IMR-90 (cell line): ENCODE measurements around the gene CDH13. TPM values are rescaled to one million over a fixed set of nuclear protein-coding genes. Genes with fewer than 3 reads are reported as not detected.

Experiments used
- ATAC-seq: fragments of 200-7000 bp; cut with Tn5 transposase; 2 replicates; pipeline ENCODE4 v1.9.1; 2020; ENCODE audit warnings: low read depth, mild to moderate bottlenecking, moderate library complexity
- BruUV-seq: library from RNA; stranded (reverse); fragments of 400-500 nt; replicated peaks from 2 replicates; lab custom pipeline; 2021; lab: Mats Ljungman, UMichigan
- CTCF ChIA-PET: fragments of 300-600 bp; formaldehyde crosslinking; extraction: SDS; loops from one replicate; lab custom pipeline; 2021; ENCODE audit warnings: antibody characterized with exemption; lab: Yijun Ruan, JAX
- POLR2A ChIA-PET: fragments of 300-600 bp; sonication (Branson Sonifier 250); formaldehyde crosslinking; loops from one replicate; lab custom pipeline; 2022; ENCODE audit warnings: antibody characterized with exemption; ENCODE audit not compliant: unreplicated experiment; lab: Charles Lee
- DNase-seq: peaks from one replicate; pipeline ENCODE4 v3.0.0; 2013
- H2AFZ ChIP-seq: replicated peaks from 2 replicates; pipeline ENCODE3; 2013; ENCODE audit warnings: low read length, mild to moderate bottlenecking; ENCODE audit not compliant: poor library complexity
- H2AK5ac ChIP-seq: 2 replicates; pipeline ENCODE4 v1.6.1; 2013; ENCODE audit warnings: low read depth, low read length, inconsistent platforms
- H2AK9ac ChIP-seq: replicated peaks from 2 replicates; pipeline ENCODE3; 2013; ENCODE audit warnings: mild to moderate bottlenecking, low read depth, low read length, moderate library complexity; ENCODE audit not compliant: poor library complexity
- H2BK120ac ChIP-seq: 2 replicates; pipeline ENCODE4 v1.6.1; 2013; ENCODE audit warnings: low read depth, low read length, inconsistent platforms
- H2BK15ac ChIP-seq: 3 replicates; pipeline ENCODE4 v1.6.1; 2013; ENCODE audit warnings: low read depth, low read length, inconsistent platforms
- H2BK20ac ChIP-seq: 2 replicates; pipeline ENCODE4 v1.6.1; 2013; ENCODE audit warnings: low read depth, mild to moderate bottlenecking, inconsistent platforms, low read length, moderate library complexity
- H2BK5ac ChIP-seq: 2 replicates; pipeline ENCODE4 v1.6.1; 2013; ENCODE audit warnings: mild to moderate bottlenecking, low read depth, low read length, inconsistent platforms; ENCODE audit not compliant: poor library complexity, severe bottlenecking
- H3K14ac ChIP-seq: replicated peaks from 2 replicates; pipeline ENCODE4 v1.6.1; 2013; ENCODE audit warnings: low read depth, low read length, inconsistent platforms
- H3K18ac ChIP-seq: 2 replicates; pipeline ENCODE4 v1.6.1; 2013; ENCODE audit warnings: low read depth, low read length, control low read depth
- H3K23ac ChIP-seq: 2 replicates; pipeline ENCODE4 v1.6.1; 2013; ENCODE audit warnings: low read depth, low read length, inconsistent platforms
- H3K27ac ChIP-seq: 2 replicates; pipeline ENCODE4 v1.5.1; 2013; ENCODE audit warnings: mild to moderate bottlenecking, control low read depth, low read length; ENCODE audit not compliant: insufficient read depth
- H3K27me3 ChIP-seq: 2 replicates; pipeline ENCODE4 v1.6.1; 2013; ENCODE audit warnings: low read length; ENCODE audit not compliant: control insufficient read depth, insufficient read depth
- H3K36me3 ChIP-seq: 2 replicates; pipeline ENCODE4 v1.6.1; 2013; ENCODE audit warnings: low read length, mixed read lengths; ENCODE audit not compliant: control insufficient read depth, insufficient read depth
- H3K4ac ChIP-seq: 2 replicates; pipeline ENCODE4 v1.6.1; 2013; ENCODE audit warnings: low read depth, low read length, inconsistent platforms
- H3K4me1 ChIP-seq: 2 replicates; pipeline ENCODE4 v1.6.1; 2013; ENCODE audit warnings: low read length, mixed read lengths; ENCODE audit not compliant: control insufficient read depth, insufficient read depth
- H3K4me2 ChIP-seq: 2 replicates; pipeline ENCODE4 v1.6.1; 2013; ENCODE audit warnings: low read depth, mild to moderate bottlenecking, control low read depth, low read length, moderate library complexity
- H3K4me3 ChIP-seq: 2 replicates; pipeline ENCODE4 v1.5.1; 2013; ENCODE audit warnings: low read depth, mild to moderate bottlenecking, control low read depth, low read length, moderate library complexity; ENCODE audit not compliant: insufficient read depth
- H3K56ac ChIP-seq: 2 replicates; pipeline ENCODE4 v1.6.1; 2013; ENCODE audit warnings: low read length, inconsistent platforms; ENCODE audit not compliant: insufficient read depth; ENCODE audit errors: extremely low read depth
- H3K79me1 ChIP-seq, 2 experiments: 2 replicates each; pipeline ENCODE4 v1.6.1; 2013; ENCODE audit warnings: low read length in 2 of 2, inconsistent platforms in 1 of 2, low read depth in 1 of 2
- H3K9ac ChIP-seq: 2 replicates; pipeline ENCODE4 v1.6.1; 2013; ENCODE audit warnings: low read depth, low read length, control low read depth
- H3K9me1 ChIP-seq: 2 replicates; pipeline ENCODE4 v1.6.1; 2013; ENCODE audit warnings: low read length, inconsistent platforms; ENCODE audit not compliant: insufficient read depth
- H3K9me3 ChIP-seq: 2 replicates; pipeline ENCODE4 v1.6.1; 2013; ENCODE audit warnings: low read length; ENCODE audit not compliant: control insufficient read depth, insufficient read depth
- H4K20me1 ChIP-seq: 2 replicates; pipeline ENCODE4 v1.6.1; 2013; ENCODE audit warnings: low read length, inconsistent platforms; ENCODE audit not compliant: insufficient read depth
- H4K5ac ChIP-seq: 2 replicates; pipeline ENCODE4 v1.6.1; 2013; ENCODE audit warnings: mild to moderate bottlenecking, low read depth, low read length, control low read depth
- H4K8ac ChIP-seq, 2 experiments: 2 replicates each; pipeline ENCODE4 v1.6.1; 2013; ENCODE audit warnings: low read depth in 2 of 2, low read length in 2 of 2, control low read depth in 1 of 2, inconsistent platforms in 1 of 2
- H4K91ac ChIP-seq: 2 replicates; pipeline ENCODE4 v1.6.1; 2013; ENCODE audit warnings: low read depth, low read length, inconsistent platforms; ENCODE audit not compliant: insufficient read depth
- BHLHE40 ChIP-seq: fragments of 150-350 bp; IDR thresholded peaks from 2 replicates; pipeline ENCODE4 v1.6.1; 2016; ENCODE audit warnings: mild to moderate bottlenecking, low read depth, low read length
- CEBPB ChIP-seq: IDR thresholded peaks from 2 replicates; pipeline ENCODE4 v1.6.1; 2012; ENCODE audit warnings: low read depth, low read length, improper control_type of control experiment
- CHD1 ChIP-seq: IDR thresholded peaks from 2 replicates; pipeline ENCODE4 v1.6.1; 2012; ENCODE audit warnings: low read depth, low read length, improper control_type of control experiment
- CTCF ChIP-seq: conservative IDR thresholded peaks from 2 replicates; pipeline ENCODE4 v1.5.1; 2012; ENCODE audit warnings: mild to moderate bottlenecking, low read depth, low read length, improper control_type of control experiment
- ELK1 ChIP-seq: fragments of 150-350 bp; IDR thresholded peaks from 2 replicates; pipeline ENCODE4 v1.6.1; 2016; ENCODE audit warnings: low read depth, mild to moderate bottlenecking, low read length, moderate library complexity, borderline replicate concordance
- FOS ChIP-seq: fragments of 150-350 bp; IDR thresholded peaks from 2 replicates; pipeline ENCODE4 v1.6.1; 2016; ENCODE audit warnings: low read depth, low read length
- MAFK ChIP-seq: IDR thresholded peaks from 2 replicates; pipeline ENCODE4 v1.6.1; 2012; ENCODE audit warnings: low read depth, low read length, improper control_type of control experiment
- MAZ ChIP-seq: IDR thresholded peaks from 2 replicates; pipeline ENCODE4 v1.6.1; 2012; ENCODE audit warnings: low read depth, mild to moderate bottlenecking, low read length, improper control_type of control experiment, moderate library complexity, borderline replicate concordance
- NFE2L2 ChIP-seq: fragments of 150-350 bp; IDR thresholded peaks from 2 replicates; pipeline ENCODE4 v1.6.1; 2016; ENCODE audit warnings: low read depth, mild to moderate bottlenecking, low read length
- POLR2A ChIP-seq: IDR thresholded peaks from 2 replicates; pipeline ENCODE4 v1.6.1; 2012; ENCODE audit warnings: mild to moderate bottlenecking, low read depth, low read length
- RAD21 ChIP-seq: IDR thresholded peaks from 2 replicates; pipeline ENCODE4 v1.6.1; 2012; ENCODE audit warnings: low read length, improper control_type of control experiment
- RCOR1 ChIP-seq: IDR thresholded peaks from 2 replicates; pipeline ENCODE4 v1.6.1; 2012; ENCODE audit warnings: mild to moderate bottlenecking, low read length, improper control_type of control experiment; ENCODE audit not compliant: insufficient replicate concordance
- SMC3 ChIP-seq: fragments of 150-350 bp; IDR thresholded peaks from 2 replicates; pipeline ENCODE4 v1.6.1; 2016; ENCODE audit warnings: low read depth, mild to moderate bottlenecking, antibody characterized with exemption, low read length, moderate library complexity
- USF2 ChIP-seq: fragments of 150-350 bp; IDR thresholded peaks from 2 replicates; pipeline ENCODE4 v1.6.1; 2017; ENCODE audit warnings: mild to moderate bottlenecking, antibody characterized with exemption, low read length, low read depth
- WGBS, 2 experiments: methylation state at CpG; one replicate each; pipeline versions ENCODE4 v1.1.5 to v1.1.7; 2013; ENCODE audit warnings: missing lambda C conversion rate in 2 of 2; ENCODE audit not compliant: insufficient read length in 1 of 2; ENCODE audit errors: extremely low coverage in 2 of 2; 5-methylcytosine and 5-hydroxymethylcytosine counted together
- dilution Hi-C: fragments of 300-500 bp; cut with HindIII; formaldehyde crosslinking; loops from one replicate; pipeline ENCODE4 v1.14.3; 2018; ENCODE audit warnings: low sequenced_read_pairs; ENCODE audit not compliant: unreplicated experiment
- in situ Hi-C: fragments of 300-500 bp; cut with MboI; formaldehyde crosslinking; loops from 3 replicates; pipeline ENCODE4 v1.14.3; 2019; ENCODE audit warnings: low sequenced_read_pairs, inconsistent platforms, mixed read lengths
- intact Hi-C: fragments of 100-400 bp; cut with micrococcal nuclease; formaldehyde crosslinking; loops from 2 replicates; pipeline ENCODE4 v1.10.0; 2022
- polyA plus RNA-seq, 3 experiments: library from polyadenylated mRNA; depleted of rRNA; stranded (reverse); fragments of >200 nt; gene quantifications; 2 replicates each; pipeline ENCODE4 v1.2.3, GENCODE V29; 2012; ENCODE audit warnings: low replicate concordance in 1 of 3
- total RNA-seq: library from RNA; depleted of rRNA; stranded (reverse); fragments of >200 nt; gene quantifications from 2 replicates; pipeline ENCODE4 v1.2.3, GENCODE V29; 2012

The CDH13 gene
- total and polyA plus RNA-seq, 2 of the 4 experiments (the other 2 are of a cell fraction), result 61.6 to 74.7 TPM

- no peak overlapping the region for H3K4ac ChIP-seq
- H4K8ac ChIP-seq, result no peak overlapping the region
- no peaks in the 10 kb centered on the region for H3K36me3 ChIP-seq
- dilution Hi-C loops, result no loop called here
- no peak for DNase-seq
- intact Hi-C loops, result no loop called here
- H4K91ac ChIP-seq, result no peak overlapping the region
- ATAC-seq, result no peak
- H3K27ac ChIP-seq, result no peak overlapping the region
- no peak overlapping the region for H2AFZ ChIP-seq
- no peaks in the 10 kb centered on the region for H3K27me3 ChIP-seq
- no peak overlapping the region for H2BK20ac ChIP-seq
- no peak overlapping the region for H3K4me2 ChIP-seq
- no peak overlapping the region; the same call in 1 of the 2 replicates for H3K23ac ChIP-seq
- POLR2A ChIA-PET, result no interaction called here
- no peak for TF ChIP-seq MAZ
- no peak for TF ChIP-seq RCOR1
- no peak for TF ChIP-seq RAD21
- TF ChIP-seq CEBPB, result no peak
- TF ChIP-seq CHD1, result no peak
- TF ChIP-seq FOS, result no peak
- TF ChIP-seq MAFK, result no peak
- no peak for TF ChIP-seq USF2
- TF ChIP-seq NFE2L2, result no peak
- TF ChIP-seq ELK1, result no peak
- no peak for TF ChIP-seq BHLHE40
- TF ChIP-seq CTCF, result no peak
- TF ChIP-seq SMC3, result no peak
- TF ChIP-seq POLR2A, result no peak
- H2AK9ac ChIP-seq, result no peak overlapping the region
- H4K20me1 ChIP-seq, result no peaks in the 10 kb centered on the region
- H3K14ac ChIP-seq, result no peak overlapping the region
- no peak overlapping the region for H2AK5ac ChIP-seq
- H3K56ac ChIP-seq, result no peak overlapping the region
- WGBS, 2 experiments, result no CpG with 5 or more reads among the region's 1 CpG
- H3K9me3 ChIP-seq, result no peaks in the 10 kb centered on the region; the same call in 1 of the 2 replicates
- H3K18ac ChIP-seq, result no peak overlapping the region
- peaks cover 2% of the 10 kb centered on the region; the same call in 1 of the 2 replicates for H3K4me1 ChIP-seq
- CTCF ChIA-PET, result no interaction called here
- no peak overlapping the region for H3K4me3 ChIP-seq
- peaks cover 2% of the 10 kb centered on the region; the same call in 1 of the 2 replicates for H3K9me1 ChIP-seq
- H4K5ac ChIP-seq, result no peak overlapping the region
- H2BK5ac ChIP-seq, result no peak overlapping the region
- BruUV-seq, result no TSS peak
- no peaks in the 10 kb centered on the region for H3K79me1 ChIP-seq
- no peak overlapping the region for H3K9ac ChIP-seq
- in situ Hi-C loops, result no loop called here
- no peak overlapping the region for H2BK15ac ChIP-seq
- H2BK120ac ChIP-seq, result no peak overlapping the region
These were observed 952.3 kb downstream of the CDH13 start for GRCh38 chr16:83579027-83579426.
